Sigmoid colon (tissue), 4 donors: ENCODE results near the gene FRAT2.

ENCODE experiments used
- CTCF ChIP-seq, 4 experiments: fragments of 450-650 bp in 3 of 4; fragments of 200-600 bp in 1 of 4; IDR thresholded peaks; one replicate each; pipeline ENCODE4 v1.5.1; 2016 to 2019; ENCODE audit warnings: antibody characterized with exemption in 4 of 4, mild to moderate bottlenecking in 3 of 4, moderate library complexity in 2 of 4
- POLR2AphosphoS5 ChIP-seq, 4 donors: sonication (generic); formaldehyde crosslinking; IDR thresholded peaks; one replicate each; pipeline ENCODE4 v1.6.1; 2017; ENCODE audit warnings: antibody characterized with exemption in 4 of 4

DNA sequence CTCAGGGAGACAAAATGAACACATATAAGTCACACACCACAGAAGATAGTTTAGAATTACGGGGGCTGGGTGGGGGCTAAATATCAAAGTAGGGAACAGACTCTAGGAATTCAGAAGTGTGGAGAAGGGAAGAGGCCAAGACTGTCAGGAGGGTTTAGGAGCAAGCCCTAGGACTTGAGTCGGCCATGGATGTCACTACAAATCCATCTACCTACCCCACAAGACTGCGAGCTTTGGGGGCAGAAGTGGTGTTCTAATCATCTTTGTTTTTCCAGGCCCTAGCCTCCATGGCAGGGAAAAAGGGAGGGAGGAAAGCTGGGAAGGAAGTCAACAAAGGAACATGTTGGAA lies 36.3 kb downstream of the FRAT2 start:
- no peak for TF ChIP-seq POLR2AphosphoS5 (IDR thresholded peaks at IDR 0.05)
- TF ChIP-seq CTCF (IDR thresholded peaks at IDR 0.05): no peak
